ENCODE data around the gene KAT2A.

GRCh38 chr17:42098730-42099399 is 22.3 kb downstream of the KAT2A start:
- TF ChIP-seq MAX (IDR thresholded peaks at IDR 0.05) = no peak
- no peak for TF ChIP-seq FOXM1 (IDR thresholded peaks at IDR 0.05; ENCODE audit: borderline replicate concordance, low read depth)
- TF ChIP-seq TEAD4 (IDR thresholded peaks at IDR 0.05) = no peak
- TF ChIP-seq TCF12 (IDR thresholded peaks at IDR 0.05; ENCODE audit: low read depth) = no peak
- TF ChIP-seq YY1 (IDR thresholded peaks at IDR 0.05; ENCODE audit: low read depth) = no peak
- TF ChIP-seq TAF1 (IDR thresholded peaks at IDR 0.05; ENCODE audit: low read depth) = no peak
- no peak for TF ChIP-seq RAD21 (IDR thresholded peaks at IDR 0.05; ENCODE audit: low read depth)
- no peak for TF ChIP-seq NFIC (IDR thresholded peaks at IDR 0.05)
- TF ChIP-seq REST (IDR thresholded peaks at IDR 0.05; ENCODE audit: low read depth) = no peak
